MCF 10A (cell line): Measurements from ENCODE around the gene PNRC1. TPM values are rescaled to one million over a fixed set of nuclear protein-coding genes. Genes with fewer than 3 reads are reported as not detected.

Source experiments
- BruUV-seq: library from RNA; stranded (reverse); fragments of 400-500 nt; replicated peaks from 2 replicates; lab custom pipeline; 2021; lab: Mats Ljungman, UMichigan
- CTCF ChIA-PET: fragments of 300-600 bp; sonication (Branson Sonifier 250); formaldehyde crosslinking; extraction: SDS; loops from one replicate; lab custom pipeline; 2021; ENCODE audit warnings: antibody characterized with exemption, inconsistent platforms; lab: Yijun Ruan, JAX
- POLR2A ChIA-PET: fragments of 300-600, 350-650 bp; sonication (Branson Sonifier 250); formaldehyde crosslinking; extraction: SDS; loops from one replicate; lab custom pipeline; 2020; ENCODE audit warnings: antibody characterized with exemption, inconsistent platforms; lab: Yijun Ruan, JAX
- DNase-seq: peaks from one replicate; pipeline ENCODE4 v3.0.0-alpha.2; 2018; ENCODE audit not compliant: unreplicated experiment
- H3K27ac Mint-ChIP-seq: one replicate; pipeline ENCODE4 v1.8.0; 2022; ENCODE audit warnings: mild to moderate bottlenecking, low read depth, mixed read lengths; ENCODE audit not compliant: unreplicated experiment
- H3K27me3 Mint-ChIP-seq: one replicate; pipeline ENCODE4 v1.8.0; 2022; ENCODE audit warnings: mixed read lengths; ENCODE audit not compliant: insufficient read depth, unreplicated experiment
- H3K36me3 Mint-ChIP-seq: one replicate; pipeline ENCODE4 v1.8.0; 2022; ENCODE audit warnings: mild to moderate bottlenecking, moderate library complexity, mixed read lengths; ENCODE audit not compliant: insufficient read depth, unreplicated experiment
- H3K4me1 Mint-ChIP-seq: one replicate; pipeline ENCODE4 v1.8.0; 2022; ENCODE audit warnings: mixed read lengths; ENCODE audit not compliant: insufficient read depth, unreplicated experiment
- H3K4me3 Mint-ChIP-seq: one replicate; pipeline ENCODE4 v1.8.0; 2022; ENCODE audit warnings: mild to moderate bottlenecking, moderate library complexity, mixed read lengths; ENCODE audit not compliant: unreplicated experiment
- H3K9me3 Mint-ChIP-seq: one replicate; pipeline ENCODE4 v1.8.0; 2022; ENCODE audit warnings: mixed read lengths; ENCODE audit not compliant: unreplicated experiment
- CTCF ChIP-seq: fragments of 200-600 bp; IDR thresholded peaks from one replicate; pipeline ENCODE4 v1.8.0; 2022; ENCODE audit warnings: antibody characterized with exemption, mild to moderate bottlenecking; ENCODE audit not compliant: unreplicated experiment
- intact Hi-C: fragments of 100-400 bp; cut with micrococcal nuclease; formaldehyde crosslinking; loops from 2 replicates; pipeline ENCODE4 v1.14.1; 2022
- total RNA-seq: library from RNA; stranded (reverse); gene quantifications from 2 replicates; pipeline ENCODE4 v1.2.3, GENCODE V29; 2022

The PNRC1 gene
- total RNA-seq, 1 experiment from 2014 or later: 158 TPM

DNA sequence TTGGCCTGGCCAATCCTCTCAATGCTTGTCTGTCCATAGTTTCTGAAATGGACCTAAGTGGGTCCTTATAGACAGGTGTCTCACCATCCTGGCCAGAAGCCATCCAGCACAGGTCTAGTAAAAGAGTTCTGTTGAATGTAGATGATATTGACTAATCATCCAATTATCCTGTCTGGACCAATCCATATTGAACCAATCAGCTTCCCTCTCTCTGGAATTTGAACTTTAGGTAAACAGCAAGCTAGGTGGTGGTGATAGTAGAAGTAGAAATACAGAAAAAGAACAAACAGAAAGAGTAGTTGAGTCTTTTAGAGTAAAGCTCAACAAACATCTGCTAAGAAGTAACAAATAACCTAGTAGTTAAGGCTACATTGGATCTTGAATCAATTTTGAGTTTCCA lies 9.5 kb upstream of the PNRC1 start:
- POLR2A ChIA-PET: interaction anchor here (8.4 kb wide), 1 partner anchor 10 kb away, joined by 124 read pairs; the partner anchor contains the start of gene PNRC1
- Mint-ChIP-seq H3K36me3 (no peaks in the 10 kb centered on the region), H3K4me3 (no peak overlapping the region), H3K27me3 (no peaks in the 10 kb centered on the region), H3K4me1 (peaks cover 12% of the 10 kb centered on the region), H3K27ac (no peak overlapping the region), H3K9me3 (no peaks in the 10 kb centered on the region)
- intact Hi-C loops: no loop called here
- CTCF ChIA-PET: interaction anchor here (0.7 to 1.7 kb wide), 3 partner anchors 8 to 936 kb away, joined by 3 read pairs; no protein-coding TSS in a partner anchor
- no TSS peak for BruUV-seq
- no peak for DNase-seq
- no peak for TF ChIP-seq CTCF

GRCh38 chr6:89073014-89073620 lies 7.4 kb upstream of the PNRC1 start:
- no peak for TF ChIP-seq CTCF
- BruUV-seq: no TSS peak
- H3K27ac Mint-ChIP-seq: no peak overlapping the region

DNA sequence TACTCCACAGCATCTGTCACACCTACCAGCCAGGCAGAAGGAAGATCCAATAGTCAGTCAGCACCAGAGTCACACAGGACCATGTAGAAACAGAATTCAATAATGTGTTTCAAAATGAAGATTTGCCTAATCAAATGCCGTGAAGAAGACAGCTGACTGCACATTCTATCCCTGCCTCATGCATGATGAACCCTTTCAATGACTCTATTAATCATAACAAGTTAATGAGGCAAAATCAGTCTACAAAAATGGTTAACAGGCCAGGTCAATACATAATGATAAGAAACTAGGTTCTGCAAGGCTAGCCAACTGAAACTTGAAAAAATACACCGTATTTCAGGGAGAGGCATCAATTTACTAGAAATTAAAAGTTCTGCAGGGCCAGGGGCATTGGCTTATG lies 6.7 kb upstream of the PNRC1 start:
- intact Hi-C loops: no loop called here
- H3K36me3 Mint-ChIP-seq: no peaks in the 10 kb centered on the region
- POLR2A ChIA-PET: interaction anchor here (0.8 to 5.4 kb wide), 4 partner anchors 12 to 38 kb away, joined by 3 to 39 read pairs (median 6); no protein-coding TSS in a partner anchor

More at GRCh38 chr6:89073014-89073620, 7.4 kb upstream of the PNRC1 start:
- intact Hi-C loops: no loop called here
- Mint-ChIP-seq H3K4me1 (peaks cover under 1% of the 10 kb centered on the region), H3K27me3 (no peaks in the 10 kb centered on the region), H3K4me3 (no peak overlapping the region), H3K9me3 (no peaks in the 10 kb centered on the region), H3K36me3 (no peaks in the 10 kb centered on the region)
- DNase-seq: no peak
- ChIA-PET CTCF (interaction anchor here (0.6 to 1.4 kb wide), 4 partner anchors 12 to 347 kb away, joined by 3 to 4 read pairs (median 4); no protein-coding TSS in a partner anchor), POLR2A (interaction anchor here (1.0 to 8.4 kb wide), 4 partner anchors 8 to 90 kb away, joined by 4 to 124 read pairs (median 24); partner anchors contain the start of gene PNRC1)

More for the DNA sequence above, 6.7 kb upstream of the PNRC1 start:
- CTCF ChIA-PET: interaction anchor here (0.6 to 0.8 kb wide), 4 partner anchors 11 to 745 kb away, joined by 3 to 4 read pairs (median 3); no protein-coding TSS in a partner anchor
- no TSS peak for BruUV-seq
- H3K9me3 Mint-ChIP-seq: no peaks in the 10 kb centered on the region
- H3K4me1 Mint-ChIP-seq: no peaks in the 10 kb centered on the region
- H3K4me3 Mint-ChIP-seq: no peak overlapping the region
- no peak overlapping the region for H3K27ac Mint-ChIP-seq
- no peaks in the 10 kb centered on the region for H3K27me3 Mint-ChIP-seq
- TF ChIP-seq CTCF: no peak
- no peak for DNase-seq
